ENCODE data around the gene SPATA25.

The SPATA25 gene

GRCh38 chr20:45863543-45864470, 23.6 kb downstream of the SPATA25 start:
- no peak overlapping the region for H3K27ac ChIP-seq
- no peaks in the 10 kb centered on the region for H3K9me3 ChIP-seq (ENCODE audit: severe bottlenecking)
- H3K4me3 ChIP-seq (ENCODE audit: low read depth, low read length), result no peak overlapping the region
- TF ChIP-seq CTCF (IDR thresholded peaks at IDR 0.05; ENCODE audit: low read depth, low read length), result no peak
- no peaks in the 10 kb centered on the region for H3K36me3 ChIP-seq
- DNase-seq, result no peak
- H3K27me3 ChIP-seq (ENCODE audit: insufficient read depth, low read depth, severe bottlenecking), result no peaks in the 10 kb centered on the region

- no peak for DNase-seq
- Histone ChIP-seq H3K9me3 (ENCODE audit: severe bottlenecking) (no peaks in the 10 kb centered on the region), H3K27ac (no peak overlapping the region), H3K4me3 (ENCODE audit: low read depth, low read length) (no peak overlapping the region), H3K36me3 (no peaks in the 10 kb centered on the region), H3K27me3 (ENCODE audit: insufficient read depth, low read depth, severe bottlenecking) (no peaks in the 10 kb centered on the region)
- TF ChIP-seq CTCF (IDR thresholded peaks at IDR 0.05; ENCODE audit: low read depth, low read length), result no peak
These were observed 26.0 kb downstream of the SPATA25 start for GRCh38 chr20:45861221-45862075.

- Histone ChIP-seq H3K36me3 (no peaks in the 10 kb centered on the region), H3K4me3 (ENCODE audit: low read depth, low read length) (no peak overlapping the region), H3K9me3 (ENCODE audit: severe bottlenecking) (no peaks in the 10 kb centered on the region), H3K27me3 (ENCODE audit: insufficient read depth, low read depth, severe bottlenecking) (no peaks in the 10 kb centered on the region), H3K27ac (no peak overlapping the region)
- DNase-seq, result no peak
- TF ChIP-seq CTCF (IDR thresholded peaks at IDR 0.05; ENCODE audit: low read depth, low read length), result no peak
These were observed 26.7 kb downstream of the SPATA25 start for GRCh38 chr20:45860560-45861220.

- DNase-seq, result no peak
- TF ChIP-seq CTCF (IDR thresholded peaks at IDR 0.05; ENCODE audit: low read depth, low read length), result no peak
- Histone ChIP-seq H3K36me3 (no peaks in the 10 kb centered on the region), H3K27ac (no peak overlapping the region), H3K27me3 (ENCODE audit: insufficient read depth, low read depth, severe bottlenecking) (no peaks in the 10 kb centered on the region), H3K4me3 (ENCODE audit: low read depth, low read length) (no peak overlapping the region), H3K9me3 (ENCODE audit: severe bottlenecking) (no peaks in the 10 kb centered on the region)
These were observed 27.5 kb downstream of the SPATA25 start for GRCh38 chr20:45859916-45860315.

- no peak for DNase-seq
- Histone ChIP-seq H3K9me3 (ENCODE audit: severe bottlenecking) (no peaks in the 10 kb centered on the region), H3K36me3 (no peaks in the 10 kb centered on the region), H3K27me3 (ENCODE audit: insufficient read depth, low read depth, severe bottlenecking) (no peaks in the 10 kb centered on the region), H3K4me3 (ENCODE audit: low read depth, low read length) (peak overlapping the region; percentile 76), H3K27ac (peak overlapping the region; percentile 64)
- TF ChIP-seq CTCF (IDR thresholded peaks at IDR 0.05; ENCODE audit: low read depth, low read length), result no peak
These were observed 29.6 kb downstream of the SPATA25 start for GRCh38 chr20:45857882-45858216.
